ENCODE results near the gene PWWP2B.
"Not testable (repeated sequence)": the region's sequence is repeated elsewhere in the genome, so short reads cannot be mapped to it uniquely, and the experiment has no call there.

DNA sequence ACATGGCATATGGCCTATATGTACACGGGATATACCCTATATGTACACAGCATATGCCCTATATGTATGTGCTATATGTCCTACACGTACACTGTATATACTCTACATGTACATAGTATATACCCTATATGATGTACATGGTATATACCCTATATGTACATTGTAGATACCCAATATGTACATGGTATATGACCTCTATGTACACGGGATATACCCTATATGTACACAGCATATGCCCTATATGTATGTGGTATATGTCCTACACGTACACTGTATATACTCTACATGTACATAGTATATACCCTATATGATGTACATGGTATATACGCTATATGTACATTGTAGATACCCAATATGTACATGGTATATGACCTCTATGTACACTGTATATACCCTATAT, 38.3 kb downstream of the PWWP2B start:
- not testable (repeated sequence) for TF ChIP-seq EP300 (IDR thresholded peaks at IDR 0.05; ENCODE audit: low read depth); CTCF (IDR thresholded peaks at IDR 0.05)
